GM18909 (cell line): ENCODE data around the gene FPR2.
"Not testable (repeated sequence)": the region's sequence is repeated elsewhere in the genome, so short reads cannot be mapped to it uniquely, and the experiment has no call there.

Experiments
- ATAC-seq: cut with Tn5 transposase; IDR thresholded peaks from one replicate; pipeline ENCODE4 v1.9.1; 2021; ENCODE audit warnings: mild to moderate bottlenecking; ENCODE audit not compliant: unreplicated experiment, poor library complexity

FPR2 gene

DNA sequence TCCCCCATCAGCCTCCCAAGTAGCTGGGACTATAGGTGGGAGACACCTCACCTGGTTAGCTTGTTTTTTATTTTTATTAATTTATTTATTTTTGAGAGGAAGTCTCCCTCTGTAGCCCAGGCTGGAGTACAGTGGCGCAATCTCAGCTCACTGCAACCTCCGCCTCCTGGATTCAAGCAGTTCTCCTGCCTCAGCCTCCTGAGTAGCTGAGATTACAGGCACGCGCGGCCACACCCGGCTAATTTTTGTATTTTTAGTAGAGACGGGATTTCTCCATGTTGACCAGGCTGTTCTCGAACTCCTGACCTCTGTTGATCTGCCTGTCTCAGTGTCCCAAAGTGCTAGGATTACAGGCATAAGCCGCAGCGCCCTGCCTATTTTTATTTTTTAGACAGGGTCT lies 22.5 kb upstream of the FPR2 start:
- not testable (repeated sequence) for ATAC-seq

DNA sequence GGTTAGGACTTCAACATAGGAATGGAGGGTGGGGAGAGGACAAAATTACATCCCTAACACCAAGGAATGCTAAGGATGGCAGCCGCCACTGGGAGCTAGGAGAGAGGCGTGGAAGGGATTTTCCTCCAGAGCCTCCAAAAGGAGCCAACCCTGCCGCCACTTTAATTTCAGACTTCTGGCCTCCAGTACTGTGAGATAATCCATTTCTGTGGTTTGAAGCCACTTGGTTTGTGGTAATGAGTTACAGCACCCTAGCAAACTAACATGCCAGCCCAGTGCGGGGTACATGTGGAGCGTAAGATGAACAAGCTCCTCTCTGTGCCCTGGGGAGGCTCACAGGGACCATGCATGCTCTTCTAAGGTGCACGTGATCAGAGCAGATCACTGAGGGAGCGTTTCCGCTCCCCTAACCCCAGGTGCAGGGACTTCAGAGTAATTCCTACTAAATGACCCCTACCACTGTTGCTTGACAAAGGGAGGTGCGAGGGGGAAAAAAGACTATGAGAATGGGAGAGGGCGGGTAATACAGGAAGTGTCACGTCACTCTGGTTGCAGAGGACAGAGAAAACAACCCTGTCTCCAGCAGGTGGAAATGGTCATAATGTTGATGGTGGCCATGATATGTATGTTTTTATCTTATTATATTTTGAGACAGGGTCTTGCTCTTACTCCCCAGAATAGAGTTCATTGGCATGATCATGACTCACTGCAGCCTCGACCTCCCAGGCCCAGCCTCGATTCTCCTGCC lies 21.3 kb upstream of the FPR2 start:
- no peak for ATAC-seq

DNA sequence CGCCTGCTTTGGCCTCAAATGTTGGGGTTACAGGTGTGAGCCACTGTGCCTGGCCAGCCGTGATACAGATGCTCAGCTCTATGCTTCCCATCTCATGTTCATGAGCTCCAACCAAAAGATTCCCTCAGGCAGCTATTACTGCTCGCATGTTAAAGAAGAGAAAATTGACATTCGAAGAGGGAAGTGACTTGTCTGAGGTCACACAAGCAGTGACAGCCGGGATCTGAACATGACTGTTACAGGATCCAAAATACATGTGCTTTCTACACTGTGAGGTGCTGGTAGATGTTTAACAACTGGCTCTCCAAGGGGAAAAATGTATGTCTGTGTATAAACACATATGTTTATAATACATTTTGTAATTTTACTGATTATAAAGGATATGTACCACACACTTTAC lies 20.6 kb upstream of the FPR2 start:
- no peak for ATAC-seq

DNA sequence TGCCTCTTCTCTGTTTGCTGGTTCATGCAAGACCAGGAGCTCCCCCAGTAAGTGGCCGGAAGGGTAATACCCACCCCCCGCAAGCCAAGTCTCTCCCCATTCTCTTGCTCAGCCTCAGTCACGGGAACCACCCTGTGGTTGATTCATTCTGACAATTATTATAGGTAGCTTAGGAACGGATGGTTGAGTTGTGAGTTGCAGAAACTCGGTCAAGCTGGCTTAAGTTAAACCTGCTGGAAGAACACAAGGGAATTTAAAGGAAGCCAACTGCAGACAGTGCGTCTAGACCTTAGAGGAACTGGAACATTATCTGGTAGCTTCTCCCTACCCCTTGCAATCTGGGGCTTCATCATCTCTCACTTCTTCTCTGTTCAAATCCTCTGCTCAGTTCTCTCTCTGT lies 18.2 kb upstream of the FPR2 start:
- no peak for ATAC-seq

DNA sequence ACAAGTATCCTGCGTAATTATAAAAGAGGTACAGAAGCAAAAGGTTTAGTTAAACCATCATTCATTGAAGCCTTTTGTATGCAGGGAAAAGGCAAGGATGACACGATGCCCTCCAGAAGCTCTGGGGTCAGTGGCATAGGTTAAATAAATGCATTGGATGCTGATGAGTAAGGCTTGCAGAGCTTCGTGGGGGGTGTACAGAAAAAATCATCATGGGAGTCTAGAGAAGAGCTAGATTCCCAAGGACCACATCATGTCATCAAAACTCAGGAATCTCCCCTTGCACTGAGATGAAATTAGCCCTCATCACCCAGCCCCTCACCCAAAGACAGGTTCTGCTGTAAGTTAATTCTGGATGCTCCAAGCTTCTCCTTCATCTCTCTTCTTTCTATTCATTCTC lies 17.6 kb upstream of the FPR2 start:
- ATAC-seq: no peak

DNA sequence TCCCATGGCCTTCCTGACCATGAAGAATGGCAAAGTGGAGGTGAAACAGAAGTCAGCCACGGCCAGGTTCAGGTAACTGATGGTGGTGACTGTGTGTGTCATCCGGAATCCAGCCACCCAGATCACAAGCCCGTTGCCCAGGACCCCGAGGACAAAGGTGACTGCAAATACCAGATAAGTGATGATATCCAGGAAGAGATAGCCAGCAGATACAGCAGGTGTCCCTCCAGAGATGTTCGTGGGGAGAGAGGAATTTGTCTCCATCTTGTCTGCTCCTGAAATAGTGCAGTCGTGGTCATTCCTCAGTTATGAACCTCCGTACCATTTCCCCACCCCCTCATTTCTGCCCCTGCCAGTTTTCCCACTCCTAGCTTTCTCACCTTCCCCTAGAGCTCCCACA lies 14.2 kb upstream of the FPR2 start:
- ATAC-seq: no peak

DNA sequence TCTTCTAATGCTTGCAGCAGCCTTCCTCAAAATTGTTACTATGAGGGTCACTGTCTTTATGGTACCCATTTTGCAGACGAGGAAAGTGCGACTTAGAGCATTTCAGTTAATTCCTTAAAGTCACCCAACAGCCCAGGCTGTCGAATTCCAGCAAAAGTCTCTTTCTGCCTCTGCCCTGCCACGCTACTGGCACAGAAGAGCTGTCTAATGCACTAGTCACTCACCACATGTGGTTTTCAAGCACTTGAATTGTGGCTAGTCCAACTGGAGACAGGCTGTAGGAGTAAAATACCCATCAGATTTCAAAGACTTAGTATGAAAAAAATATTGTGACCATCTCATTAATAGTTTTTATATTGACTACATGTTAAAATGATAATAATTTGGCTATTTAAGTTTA lies 11.0 kb upstream of the FPR2 start:
- no peak for ATAC-seq

DNA sequence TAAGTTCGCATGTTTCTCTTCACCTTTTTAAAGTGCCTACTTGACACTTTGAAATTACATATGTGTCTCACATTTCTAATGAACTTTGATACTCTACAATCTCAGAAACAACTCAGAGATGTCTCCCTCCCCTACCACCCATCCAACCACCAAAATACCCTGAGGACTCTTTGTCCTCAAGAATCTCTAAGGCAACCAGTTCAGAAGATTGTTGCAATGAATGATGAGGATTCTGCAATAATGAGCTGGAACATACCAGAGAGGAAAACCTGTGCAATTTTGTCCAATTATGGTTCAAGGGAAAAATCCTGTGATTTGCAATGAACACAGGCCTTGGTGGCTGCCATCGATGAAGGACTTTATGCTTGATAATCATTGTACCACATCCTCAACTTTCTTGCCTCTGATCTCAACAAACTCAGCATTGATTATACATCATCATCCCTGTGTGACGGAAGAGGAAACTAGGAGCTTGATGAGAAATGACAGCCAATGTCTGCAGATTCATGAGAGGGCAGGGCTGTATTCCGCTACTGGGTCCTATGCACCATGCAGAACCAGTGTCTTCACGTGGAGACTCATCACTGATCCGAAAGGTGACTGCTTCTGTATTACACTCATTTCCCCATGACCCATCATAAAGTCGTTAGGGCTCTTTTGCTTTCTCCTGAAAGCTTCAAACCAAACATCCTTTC lies 10.4 kb upstream of the FPR2 start:
- no peak for ATAC-seq

DNA sequence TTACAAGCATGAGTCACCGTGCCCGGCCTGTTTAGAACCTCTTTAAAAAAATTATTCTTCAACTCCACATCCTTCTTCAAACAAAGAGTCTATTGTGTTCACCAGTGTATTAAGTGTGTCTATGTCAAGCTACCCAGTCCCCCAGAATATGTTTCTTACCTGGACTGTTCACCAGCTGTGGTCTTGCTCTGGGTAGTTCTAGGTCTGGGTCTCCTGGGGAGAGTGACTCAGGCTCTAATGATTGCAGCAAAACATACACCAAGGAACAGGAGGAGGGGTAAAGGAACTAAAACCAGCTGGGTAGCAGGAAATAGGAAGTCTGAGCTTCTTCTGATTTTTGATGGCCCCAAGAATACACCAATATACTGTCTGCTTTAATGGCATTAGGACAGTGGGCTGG lies 9.3 kb upstream of the FPR2 start, which contains the start of gene FPR1:
Gene FPR1, minus strand, starts transcription at position 224 of the 400 bp plus-strand sequence. CDS start 4,884 bp downstream, outside the sequence.
- ATAC-seq: no peak

DNA sequence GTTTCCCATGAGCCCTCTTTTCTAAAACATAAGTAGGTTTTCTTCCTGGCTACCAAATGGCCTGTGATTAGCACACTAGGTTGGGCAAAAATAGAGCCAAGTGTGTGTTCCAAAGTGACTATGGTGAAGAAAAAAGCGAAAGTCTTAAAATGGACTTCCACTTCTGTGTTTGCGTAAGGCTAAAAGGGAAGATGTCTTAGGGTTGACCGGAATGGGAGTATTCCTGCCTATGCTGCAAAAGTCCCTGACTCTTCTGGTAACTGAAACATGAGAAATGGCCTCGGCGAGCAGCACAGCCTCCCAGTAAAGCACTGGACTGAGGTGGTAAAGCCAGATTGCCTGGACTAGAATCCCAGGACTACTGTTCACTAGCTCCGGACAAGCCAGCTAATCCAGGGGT lies 6.9 kb upstream of the FPR2 start:
- ATAC-seq: no peak

DNA sequence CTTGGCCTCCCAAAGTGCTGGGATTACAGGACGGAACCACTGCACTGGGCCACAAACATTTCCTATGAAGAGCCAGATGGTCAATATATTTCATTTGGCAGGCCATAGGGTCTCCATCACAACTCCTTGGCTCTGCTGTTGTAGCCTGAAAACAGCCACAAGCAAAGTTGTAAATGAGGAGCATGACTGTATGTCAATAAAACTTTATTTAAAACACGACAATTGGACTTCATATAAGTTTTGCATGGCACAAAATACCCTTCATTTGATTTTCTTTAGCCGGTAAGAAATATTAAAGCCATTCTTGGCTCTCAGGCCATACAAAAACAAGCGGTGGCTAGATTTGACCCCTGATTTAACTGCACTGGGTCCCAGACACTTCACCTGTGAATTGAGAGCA lies 6.2 kb upstream of the FPR2 start:
- no peak for ATAC-seq

DNA sequence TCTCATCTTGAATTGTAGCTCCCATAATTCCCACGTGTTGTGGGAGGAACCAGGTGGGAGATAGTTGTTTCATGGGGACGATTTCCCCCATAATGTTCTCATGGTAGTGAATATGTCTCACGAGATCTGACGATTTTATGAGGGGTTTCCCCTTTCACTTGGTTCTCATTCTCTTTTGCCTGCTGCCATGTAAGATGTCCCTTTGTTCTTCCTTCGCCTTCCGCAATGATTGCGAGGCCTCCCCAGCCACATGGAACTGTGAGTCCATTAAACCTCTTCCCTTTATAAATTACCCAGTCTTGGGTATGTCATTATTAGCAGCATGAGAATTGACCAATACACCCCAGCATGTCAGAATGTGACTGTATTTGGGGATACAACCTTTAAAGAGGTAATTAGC lies 5.4 kb upstream of the FPR2 start:
- ATAC-seq: no peak

DNA sequence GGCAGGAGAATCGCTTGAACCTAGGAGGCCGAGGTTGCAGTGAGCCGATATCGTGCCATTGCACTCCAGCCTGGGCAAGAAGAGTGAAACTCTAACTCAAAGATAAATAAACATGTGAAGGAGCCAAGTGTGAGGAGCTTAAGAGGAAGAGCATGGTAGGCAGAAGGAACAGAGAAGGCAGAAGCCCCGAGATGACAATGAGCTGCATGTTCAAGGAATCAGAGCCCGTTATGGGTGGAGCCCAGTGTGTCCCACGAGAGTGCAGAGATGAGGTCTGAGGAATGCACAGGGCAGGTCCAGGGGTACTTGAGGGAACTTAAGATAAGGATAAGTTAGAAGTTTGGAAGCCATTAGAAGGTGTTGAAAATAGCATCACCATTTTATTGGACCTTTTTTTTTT lies 716 bp downstream of the FPR2 start:
- no peak for ATAC-seq

DNA sequence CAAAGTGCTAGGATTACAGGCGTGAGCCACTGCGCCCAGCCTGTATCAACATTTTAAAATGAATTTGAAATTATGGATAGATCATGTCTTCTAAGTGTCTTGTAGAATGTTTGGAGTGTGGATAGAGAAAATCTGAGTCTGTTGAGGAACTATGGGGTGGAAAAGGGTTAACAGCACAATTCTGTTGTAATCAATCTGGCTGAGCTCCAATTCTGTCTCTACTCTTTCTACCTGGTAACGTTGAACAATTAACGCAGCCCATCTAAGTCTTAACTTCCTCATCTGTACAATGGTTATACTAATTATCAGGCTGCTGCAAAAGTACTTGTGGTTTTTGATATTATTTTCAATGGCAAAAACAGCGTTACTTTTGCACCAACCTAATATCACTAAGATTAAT lies 4.1 kb downstream of the FPR2 start:
- no peak for ATAC-seq

DNA sequence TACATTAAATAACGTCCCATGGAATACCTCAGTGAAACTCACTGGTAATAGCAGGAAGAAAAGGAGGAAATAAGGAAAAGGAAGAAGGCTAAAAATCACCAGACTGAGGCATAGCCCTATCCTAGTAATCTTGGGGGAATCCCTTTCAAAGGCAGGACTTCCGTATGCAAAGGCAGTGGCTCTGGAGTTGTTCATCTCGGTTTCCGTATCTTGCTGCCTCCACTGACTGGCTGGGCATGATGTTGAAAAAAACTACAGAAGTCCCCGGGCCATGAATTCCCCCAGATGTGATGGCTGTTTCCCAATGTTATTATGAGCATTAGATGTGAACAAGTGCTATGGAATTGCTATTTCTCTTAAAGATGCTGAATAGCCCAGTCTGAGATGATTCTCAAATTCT lies 5.5 kb downstream of the FPR2 start:
- no peak for ATAC-seq

DNA sequence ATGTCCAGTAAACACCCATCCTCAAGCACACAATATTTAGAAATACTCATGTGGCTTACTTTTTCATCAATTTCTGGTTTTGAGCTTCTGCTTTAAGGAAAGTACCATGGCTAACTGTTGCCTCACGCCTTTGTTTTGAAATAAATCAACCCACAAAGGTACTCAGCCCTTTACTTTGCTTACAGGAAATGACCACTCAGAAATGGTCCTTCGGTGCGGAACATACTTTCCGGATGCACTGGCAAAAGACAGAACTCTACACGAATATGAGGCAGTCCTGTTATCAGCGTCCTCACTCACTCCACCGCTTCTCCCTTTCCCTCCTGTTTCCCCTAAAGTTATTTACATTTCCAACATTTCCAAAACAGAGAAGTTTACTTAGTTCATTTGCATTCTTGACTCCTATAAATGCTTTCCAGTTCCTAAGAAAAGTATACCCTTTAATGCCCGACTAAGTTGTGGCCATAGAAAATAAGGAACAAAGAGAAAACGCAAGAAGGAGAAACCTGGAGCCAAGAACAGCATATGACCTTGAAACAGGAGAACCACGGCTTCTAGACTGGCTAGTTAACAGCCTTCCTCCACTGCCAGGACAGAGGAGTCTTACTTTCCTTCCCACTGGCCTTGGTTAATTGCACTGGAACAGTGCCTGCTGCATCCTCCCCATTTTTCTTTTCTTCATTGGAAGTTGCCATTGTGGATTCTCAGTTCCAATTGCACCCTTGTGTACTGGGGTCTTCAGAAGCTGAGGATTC lies 10.6 kb downstream of the FPR2 start:
- ATAC-seq: no peak

DNA sequence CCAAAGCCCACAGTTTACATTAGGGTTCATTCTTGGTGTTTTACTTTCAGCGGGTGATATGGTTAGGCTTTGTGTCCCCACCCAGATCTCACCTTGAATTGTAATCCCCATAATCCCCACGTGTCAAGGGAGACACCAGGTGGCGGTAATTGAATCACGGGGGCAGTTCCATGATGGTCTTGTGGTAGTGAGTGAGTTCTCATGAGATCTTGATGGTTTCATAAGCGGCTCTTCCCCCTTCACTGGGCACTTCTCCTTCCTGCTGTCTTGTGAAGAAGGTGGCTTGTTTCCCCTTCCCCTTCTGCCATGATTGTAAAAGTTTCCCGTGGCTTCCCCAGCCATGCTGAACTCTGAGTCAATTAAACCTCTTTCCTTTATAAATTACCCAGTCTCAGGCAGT lies 12.0 kb downstream of the FPR2 start:
- no peak for ATAC-seq

DNA sequence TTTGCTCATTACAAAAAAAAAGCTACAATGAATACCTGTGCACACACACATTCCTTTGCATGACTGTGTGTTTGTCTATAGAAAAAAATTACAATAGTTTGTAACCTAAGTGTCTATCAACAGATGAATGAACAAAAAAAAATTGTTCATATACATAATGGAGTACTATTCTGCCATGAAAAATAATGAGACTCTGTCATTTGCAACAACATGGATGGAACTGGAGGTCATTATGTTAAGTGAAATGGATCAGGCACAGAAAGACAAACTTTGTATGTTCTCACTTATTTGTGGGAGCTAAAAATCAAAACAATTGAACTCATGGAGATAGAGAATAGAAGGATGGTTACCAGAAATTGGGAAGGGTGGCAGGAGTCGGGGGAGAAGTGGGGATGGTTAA lies 15.6 kb downstream of the FPR2 start:
- not testable (repeated sequence) for ATAC-seq

DNA sequence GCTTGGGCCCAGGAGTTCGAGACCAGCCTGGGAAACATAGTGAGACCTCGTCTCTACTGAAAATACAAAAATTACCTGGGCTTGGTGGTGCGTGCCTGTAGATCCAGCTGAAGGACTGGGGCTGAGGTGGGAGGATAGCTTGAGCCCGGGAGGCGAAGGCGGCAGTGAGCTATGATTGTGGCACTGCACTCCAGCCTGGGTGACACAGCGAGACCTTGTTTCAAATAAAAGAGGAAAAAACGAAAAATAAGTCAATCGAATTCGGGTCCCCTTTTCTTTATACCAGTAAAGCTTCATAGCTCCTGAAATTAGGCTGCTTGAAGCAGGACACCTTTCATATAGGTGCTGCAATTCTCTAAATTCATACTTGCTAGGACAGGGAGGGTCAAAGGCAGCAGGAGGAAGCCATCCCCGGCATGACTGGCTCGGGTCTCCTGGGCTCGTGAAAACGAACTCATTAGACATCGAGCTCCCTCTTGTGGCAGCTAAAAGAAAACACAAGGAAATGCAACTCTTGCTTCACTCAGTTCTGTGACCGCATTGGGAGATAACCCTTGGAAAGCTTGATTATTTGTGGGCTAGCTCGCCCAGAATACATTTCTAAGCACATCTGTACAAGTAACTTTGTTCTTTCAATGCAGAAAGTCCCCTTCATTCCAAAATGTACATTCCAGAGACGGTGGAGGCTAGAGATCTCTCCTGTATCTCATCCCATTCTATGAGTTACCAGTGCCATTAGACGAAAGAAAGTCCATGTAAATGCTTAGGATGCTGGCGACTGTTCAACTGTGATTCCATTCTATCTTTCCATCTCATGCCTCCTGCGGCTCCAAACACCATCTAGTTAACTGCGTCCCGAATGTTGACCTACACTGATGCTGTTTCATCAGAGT lies 16.8 kb downstream of the FPR2 start:
- ATAC-seq: no peak

DNA sequence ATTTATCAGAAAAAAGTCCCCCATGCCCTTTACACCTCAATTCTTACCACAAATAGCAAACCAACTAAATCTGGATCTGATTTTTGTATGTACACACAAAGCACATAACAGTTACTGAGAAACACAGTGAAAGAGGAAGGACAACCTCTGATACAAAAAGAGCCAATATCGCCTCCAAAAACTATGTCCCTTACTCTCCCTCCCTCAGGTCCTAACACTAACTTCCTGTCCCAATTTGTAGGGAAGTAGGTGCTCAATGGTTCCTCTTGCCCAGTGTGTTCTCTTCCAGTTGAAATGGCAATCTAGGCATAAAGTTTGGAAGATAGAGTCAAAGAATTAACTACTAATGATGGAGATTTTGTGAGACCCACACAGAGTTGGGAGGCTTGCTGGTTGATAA lies 18.2 kb downstream of the FPR2 start:
- ATAC-seq: no peak
